HepG2 (cell line): Measurements from ENCODE around the gene GIPC3. TPM values are rescaled to one million over a fixed set of nuclear protein-coding genes. Genes with fewer than 3 reads are reported as not detected.

ENCODE experiments used
- BRCA1 ChIP-seq: sonication (generic); formaldehyde crosslinking; IDR thresholded peaks from 2 replicates; pipeline ENCODE4 v1.4.0; 2020; ENCODE audit warnings: missing genetic modification reagents
- EZH2 ChIP-seq: conservative IDR thresholded peaks from 2 replicates; pipeline ENCODE4 v1.6.1; 2012; ENCODE audit warnings: mild to moderate bottlenecking, low read depth, low read length, moderate library complexity
- GTF3A ChIP-seq: sonication (generic); formaldehyde crosslinking; conservative IDR thresholded peaks from 2 replicates; pipeline ENCODE4 v1.4.0; 2020; ENCODE audit warnings: mild to moderate bottlenecking, missing genetic modification reagents
- KDM4B ChIP-seq: sonication (generic); formaldehyde crosslinking; IDR thresholded peaks from 2 replicates; pipeline ENCODE4 v1.4.0; 2020; ENCODE audit warnings: missing genetic modification reagents
- LCORL ChIP-seq, 2 experiments: fragments of 450-650 bp in 1 of 2; sonication (generic) in 1 of 2; formaldehyde crosslinking in 1 of 2; IDR thresholded peaks; 2 replicates each; pipeline versions ENCODE4 v1.5.0 to v1.6.1; 2017 to 2020; ENCODE audit warnings: antibody characterized with exemption in 1 of 2, missing genetic modification reagents in 1 of 2
- MAF1 ChIP-seq: sonication (generic); formaldehyde crosslinking; IDR thresholded peaks from 2 replicates; pipeline ENCODE4 v1.5.0; 2020; ENCODE audit warnings: missing genetic modification reagents, borderline replicate concordance
- MAZ ChIP-seq, 2 experiments: sonication (generic) in 1 of 2; formaldehyde crosslinking in 1 of 2; IDR thresholded peaks; 2 replicates each; pipeline versions ENCODE4 v1.5.0 to v1.6.1; 2012 to 2020; ENCODE audit warnings: low read depth in 2 of 2, mild to moderate bottlenecking in 2 of 2, borderline replicate concordance in 1 of 2, improper control_type of control experiment in 1 of 2, low read length in 1 of 2, missing genetic modification reagents in 1 of 2, moderate library complexity in 1 of 2
- RELA ChIP-seq: sonication (generic); formaldehyde crosslinking; IDR thresholded peaks from 2 replicates; pipeline ENCODE4 v1.4.0; 2020; ENCODE audit warnings: missing genetic modification reagents
- XRCC5 ChIP-seq: fragments of 200-400 bp; formaldehyde crosslinking; optimal IDR thresholded peaks from 2 replicates; pipeline ENCODE3; 2017; ENCODE audit warnings: mild to moderate bottlenecking, low read length
- ZC3H13 ChIP-seq: sonication (generic); formaldehyde crosslinking; IDR thresholded peaks from 2 replicates; pipeline ENCODE4 v1.8.1; 2023; ENCODE audit warnings: mild to moderate bottlenecking, missing genetic modification reagents, moderate library complexity
- ZFP37 ChIP-seq: sonication (generic); formaldehyde crosslinking; IDR thresholded peaks from 2 replicates; pipeline ENCODE4 v1.4.0; 2020; ENCODE audit warnings: missing genetic modification reagents, borderline replicate concordance
- ZNF329 ChIP-seq: sonication (generic); formaldehyde crosslinking; IDR thresholded peaks from 2 replicates; pipeline ENCODE4 v1.9.0; 2021; ENCODE audit warnings: low read depth, mild to moderate bottlenecking, missing genetic modification reagents
- ZNF562 ChIP-seq: sonication (generic); formaldehyde crosslinking; IDR thresholded peaks from 2 replicates; pipeline ENCODE4 v1.8.0; 2022; ENCODE audit warnings: missing genetic modification reagents, borderline replicate concordance
- ZNF670 ChIP-seq: sonication (generic); formaldehyde crosslinking; IDR thresholded peaks from 2 replicates; pipeline ENCODE4 v1.8.0; 2022; ENCODE audit warnings: mild to moderate bottlenecking, missing genetic modification reagents, borderline replicate concordance
- ZNF724P ChIP-seq: sonication (generic); formaldehyde crosslinking; IDR thresholded peaks from 2 replicates; pipeline ENCODE4 v1.8.0; 2022; ENCODE audit warnings: missing genetic modification reagents, borderline replicate concordance
- polyA plus RNA-seq, 8 experiments: library from polyadenylated mRNA; depleted of rRNA in 3 of 8; stranded (reverse) in 7 of 8; unstranded in 1 of 8; fragments of >200 nt; fragmentation: Illumina TruSeq in 4 of 8; extraction: Trizol in 4 of 8; gene quantifications; 2 replicates each; pipeline versions ENCODE4 v1.2.1 to v1.2.3, GENCODE V29; 2011 to 2016; ENCODE audit warnings: low read depth in 4 of 8, missing spikeins in 1 of 8, mixed read lengths in 1 of 8; ENCODE audit not compliant: insufficient read depth in 1 of 8
- total RNA-seq, 5 experiments: library from RNA; depleted of rRNA; stranded (reverse); fragments of >200 nt; fragmentation: Illumina TruSeq; extraction: Trizol; gene quantifications; 2 replicates each; pipeline ENCODE4 v1.2.3, GENCODE V29; 2016; ENCODE audit warnings: low read depth in 1 of 5
- TF ChIP-seq, protein P1 (sequence below): sonication (generic); formaldehyde crosslinking; IDR thresholded peaks from 2 replicates; pipeline ENCODE4 v1.5.0; 2020; ENCODE audit warnings: missing genetic modification reagents
- TF ChIP-seq, protein P2 (sequence below): sonication (generic); formaldehyde crosslinking; IDR thresholded peaks from 2 replicates; pipeline ENCODE4 v1.4.0; 2020; ENCODE audit warnings: missing genetic modification reagents, borderline replicate concordance
- TF ChIP-seq, protein P3 (sequence below): sonication (generic); formaldehyde crosslinking; IDR thresholded peaks from 2 replicates; pipeline ENCODE4 v1.5.0; 2020; ENCODE audit warnings: mild to moderate bottlenecking, missing genetic modification reagents, moderate library complexity
- TF ChIP-seq, protein P4 (sequence below): sonication (generic); formaldehyde crosslinking; IDR thresholded peaks from 2 replicates; pipeline ENCODE4 v1.8.1; 2022; ENCODE audit warnings: low read depth, mild to moderate bottlenecking, missing genetic modification reagents

Gene GIPC3
- total and polyA plus RNA-seq, 2 of the 13 experiments (the other 11 are each of a cell fraction or from before 2014, with no cell fraction given), result 0.05 TPM; not detected in 1

DNA sequence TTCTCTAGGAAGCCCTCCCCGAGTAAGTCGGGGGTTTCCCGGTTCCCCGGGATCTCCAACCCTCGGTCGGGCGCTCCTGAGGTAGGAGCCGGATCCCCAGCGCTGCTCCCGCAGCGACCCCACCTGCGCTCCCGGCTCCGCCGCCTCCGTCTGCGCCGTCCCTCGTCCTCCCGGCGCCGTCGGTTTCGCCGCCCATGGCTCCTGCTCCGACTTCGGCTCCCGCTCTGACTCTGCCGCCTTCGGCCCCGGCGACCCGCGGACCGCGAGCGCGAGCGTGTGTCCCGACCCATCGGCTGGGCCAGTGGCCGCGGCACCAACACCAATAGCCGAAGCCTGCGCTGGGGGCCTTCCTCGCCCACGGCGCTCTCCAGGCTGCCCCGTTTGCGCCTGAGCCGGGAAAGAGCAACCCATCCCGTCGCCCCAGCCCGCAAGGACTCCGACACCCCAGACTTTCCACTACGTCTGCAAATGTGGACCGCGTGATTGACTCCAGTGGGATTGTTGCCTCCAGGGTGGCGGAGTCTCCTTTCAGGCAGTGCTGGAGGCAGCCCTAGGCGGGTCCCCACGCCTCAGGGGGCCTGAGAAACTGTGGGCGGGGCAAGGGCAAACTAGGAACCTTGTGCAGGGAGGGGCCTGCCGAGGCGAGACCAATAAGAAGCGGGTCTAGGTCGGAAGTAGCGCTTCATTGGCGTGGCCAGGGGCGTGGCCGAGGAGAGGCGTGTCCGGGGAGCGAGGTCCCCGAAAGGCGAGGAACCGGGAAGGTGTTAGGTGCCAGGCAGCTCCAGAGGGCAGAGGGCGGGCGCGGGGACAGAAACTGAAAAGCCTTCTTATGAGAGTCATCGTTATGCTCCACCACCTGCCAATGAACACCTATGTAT, 41.4 kb downstream of the GIPC3 start, which contains the start of gene CACTIN (continued):
- TF ChIP-seq ZC3H13, result 0 out of 2 replicates have a peak, but pooled peaks have one; percentile 59
- no peak for TF ChIP-seq ZNF329 (CRISPR knock-in tag)
- 0 out of 2 replicates have a peak, but pooled peaks have one; percentile 36 for TF ChIP-seq ZNF670 (CRISPR knock-in tag)
- TF ChIP-seq GTF3A (CRISPR knock-in tag), result 0 out of 2 replicates have a peak, but pooled peaks have one; percentile 39
- no peak for TF ChIP-seq RELA (CRISPR knock-in tag)
- TF ChIP-seq ZNF724P (CRISPR knock-in tag), result no peak
- peak; percentile 26; the same call in 1 of the 2 replicates for TF ChIP-seq ZFP37 (CRISPR knock-in tag)
- no peak for TF ChIP-seq ZNF562
- TF ChIP-seq, protein P1, sequence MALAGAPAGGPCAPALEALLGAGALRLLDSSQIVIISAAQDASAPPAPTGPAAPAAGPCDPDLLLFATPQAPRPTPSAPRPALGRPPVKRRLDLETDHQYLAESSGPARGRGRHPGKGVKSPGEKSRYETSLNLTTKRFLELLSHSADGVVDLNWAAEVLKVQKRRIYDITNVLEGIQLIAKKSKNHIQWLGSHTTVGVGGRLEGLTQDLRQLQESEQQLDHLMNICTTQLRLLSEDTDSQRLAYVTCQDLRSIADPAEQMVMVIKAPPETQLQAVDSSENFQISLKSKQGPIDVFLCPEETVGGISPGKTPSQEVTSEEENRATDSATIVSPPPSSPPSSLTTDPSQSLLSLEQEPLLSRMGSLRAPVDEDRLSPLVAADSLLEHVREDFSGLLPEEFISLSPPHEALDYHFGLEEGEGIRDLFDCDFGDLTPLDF (CRISPR knock-in tag), result peak; percentile 68; the same call in 1 of the 2 replicates
- TF ChIP-seq BRCA1 (CRISPR knock-in tag), result 0 out of 2 replicates have a peak, but pooled peaks have one; percentile 55
- no peak for TF ChIP-seq LCORL (IDR thresholded peaks at IDR 0.05)
- TF ChIP-seq LCORL (CRISPR knock-in tag; IDR thresholded peaks at IDR 0.05), result 0 out of 2 replicates have a peak, but pooled peaks have one; percentile 50
- peak; percentile 77; the same call in 1 of the 2 replicates for TF ChIP-seq MAF1 (CRISPR knock-in tag)
- TF ChIP-seq MAZ (IDR thresholded peaks at IDR 0.05; ENCODE audit: borderline replicate concordance, low read depth, low read length), result peak; percentile 50; the same call in 1 of the 2 replicates
- peak; percentile 94 for TF ChIP-seq MAZ (CRISPR knock-in tag; IDR thresholded peaks at IDR 0.05; ENCODE audit: low read depth)
- TF ChIP-seq, protein P2, sequence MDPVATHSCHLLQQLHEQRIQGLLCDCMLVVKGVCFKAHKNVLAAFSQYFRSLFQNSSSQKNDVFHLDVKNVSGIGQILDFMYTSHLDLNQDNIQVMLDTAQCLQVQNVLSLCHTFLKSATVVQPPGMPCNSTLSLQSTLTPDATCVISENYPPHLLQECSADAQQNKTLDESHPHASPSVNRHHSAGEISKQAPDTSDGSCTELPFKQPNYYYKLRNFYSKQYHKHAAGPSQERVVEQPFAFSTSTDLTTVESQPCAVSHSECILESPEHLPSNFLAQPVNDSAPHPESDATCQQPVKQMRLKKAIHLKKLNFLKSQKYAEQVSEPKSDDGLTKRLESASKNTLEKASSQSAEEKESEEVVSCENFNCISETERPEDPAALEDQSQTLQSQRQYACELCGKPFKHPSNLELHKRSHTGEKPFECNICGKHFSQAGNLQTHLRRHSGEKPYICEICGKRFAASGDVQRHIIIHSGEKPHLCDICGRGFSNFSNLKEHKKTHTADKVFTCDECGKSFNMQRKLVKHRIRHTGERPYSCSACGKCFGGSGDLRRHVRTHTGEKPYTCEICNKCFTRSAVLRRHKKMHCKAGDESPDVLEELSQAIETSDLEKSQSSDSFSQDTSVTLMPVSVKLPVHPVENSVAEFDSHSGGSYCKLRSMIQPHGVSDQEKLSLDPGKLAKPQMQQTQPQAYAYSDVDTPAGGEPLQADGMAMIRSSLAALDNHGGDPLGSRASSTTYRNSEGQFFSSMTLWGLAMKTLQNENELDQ (CRISPR knock-in tag), result no peak
- no peak for TF ChIP-seq EZH2
- TF ChIP-seq, protein P3, sequence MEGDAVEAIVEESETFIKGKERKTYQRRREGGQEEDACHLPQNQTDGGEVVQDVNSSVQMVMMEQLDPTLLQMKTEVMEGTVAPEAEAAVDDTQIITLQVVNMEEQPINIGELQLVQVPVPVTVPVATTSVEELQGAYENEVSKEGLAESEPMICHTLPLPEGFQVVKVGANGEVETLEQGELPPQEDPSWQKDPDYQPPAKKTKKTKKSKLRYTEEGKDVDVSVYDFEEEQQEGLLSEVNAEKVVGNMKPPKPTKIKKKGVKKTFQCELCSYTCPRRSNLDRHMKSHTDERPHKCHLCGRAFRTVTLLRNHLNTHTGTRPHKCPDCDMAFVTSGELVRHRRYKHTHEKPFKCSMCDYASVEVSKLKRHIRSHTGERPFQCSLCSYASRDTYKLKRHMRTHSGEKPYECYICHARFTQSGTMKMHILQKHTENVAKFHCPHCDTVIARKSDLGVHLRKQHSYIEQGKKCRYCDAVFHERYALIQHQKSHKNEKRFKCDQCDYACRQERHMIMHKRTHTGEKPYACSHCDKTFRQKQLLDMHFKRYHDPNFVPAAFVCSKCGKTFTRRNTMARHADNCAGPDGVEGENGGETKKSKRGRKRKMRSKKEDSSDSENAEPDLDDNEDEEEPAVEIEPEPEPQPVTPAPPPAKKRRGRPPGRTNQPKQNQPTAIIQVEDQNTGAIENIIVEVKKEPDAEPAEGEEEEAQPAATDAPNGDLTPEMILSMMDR (CRISPR knock-in tag), result 0 out of 2 replicates have a peak, but pooled peaks have one; percentile 25
- peak; percentile 53; the same call in 1 of the 2 replicates for TF ChIP-seq KDM4B (CRISPR knock-in tag)
- peak; percentile 83 for TF ChIP-seq XRCC5
- TF ChIP-seq, protein P4, sequence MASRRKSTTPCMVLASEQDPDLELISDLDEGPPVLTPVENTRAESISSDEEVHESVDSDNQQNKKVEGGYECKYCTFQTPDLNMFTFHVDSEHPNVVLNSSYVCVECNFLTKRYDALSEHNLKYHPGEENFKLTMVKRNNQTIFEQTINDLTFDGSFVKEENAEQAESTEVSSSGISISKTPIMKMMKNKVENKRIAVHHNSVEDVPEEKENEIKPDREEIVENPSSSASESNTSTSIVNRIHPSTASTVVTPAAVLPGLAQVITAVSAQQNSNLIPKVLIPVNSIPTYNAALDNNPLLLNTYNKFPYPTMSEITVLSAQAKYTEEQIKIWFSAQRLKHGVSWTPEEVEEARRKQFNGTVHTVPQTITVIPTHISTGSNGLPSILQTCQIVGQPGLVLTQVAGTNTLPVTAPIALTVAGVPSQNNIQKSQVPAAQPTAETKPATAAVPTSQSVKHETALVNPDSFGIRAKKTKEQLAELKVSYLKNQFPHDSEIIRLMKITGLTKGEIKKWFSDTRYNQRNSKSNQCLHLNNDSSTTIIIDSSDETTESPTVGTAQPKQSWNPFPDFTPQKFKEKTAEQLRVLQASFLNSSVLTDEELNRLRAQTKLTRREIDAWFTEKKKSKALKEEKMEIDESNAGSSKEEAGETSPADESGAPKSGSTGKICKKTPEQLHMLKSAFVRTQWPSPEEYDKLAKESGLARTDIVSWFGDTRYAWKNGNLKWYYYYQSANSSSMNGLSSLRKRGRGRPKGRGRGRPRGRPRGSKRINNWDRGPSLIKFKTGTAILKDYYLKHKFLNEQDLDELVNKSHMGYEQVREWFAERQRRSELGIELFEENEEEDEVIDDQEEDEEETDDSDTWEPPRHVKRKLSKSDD, result 0 out of 2 replicates have a peak, but pooled peaks have one; percentile 71
